Measurements from ENCODE around the gene PIWIL1. TPM values are rescaled to one million over a fixed set of nuclear protein-coding genes. Genes with fewer than 3 reads are reported as not detected.

The PIWIL1 gene
- total RNA-seq, 1 experiment from 2014 or later = not detected

GRCh38 chr12:130331146-130331545 lies 6.5 kb upstream of the PIWIL1 start:
- CTCF ChIA-PET = no interaction called here
- no peak for ATAC-seq
- no peak overlapping the region for H3K4me2 ChIP-seq (ENCODE audit: low read length)
- no peak overlapping the region for H3K9ac ChIP-seq (ENCODE audit: low read length)
- H3K79me2 ChIP-seq (ENCODE audit: insufficient read depth, low read length) = no peaks in the 10 kb centered on the region
- H3K4me3 ChIP-seq (replicated peaks in 1 of 2; ENCODE audit: low read depth in 1 of 2, low read length in 2 of 2) = no peak overlapping the region
- H3K9me2 ChIP-seq (ENCODE audit: insufficient read depth) = no peaks in the 10 kb centered on the region
- no TSS peak for BruUV-seq (replicated peaks)
- POLR2A ChIA-PET = no interaction called here
- no peak overlapping the region for H3K27ac ChIP-seq (ENCODE audit: low read depth, low read length)
- no peaks in the 10 kb centered on the region for H3K4me1 ChIP-seq (ENCODE audit: control insufficient read depth in 1 of 2, insufficient read depth in 2 of 2, low read length in 2 of 2)
- no peaks in the 10 kb centered on the region for H4K20me1 ChIP-seq (ENCODE audit: insufficient read depth)
- intact Hi-C loops (cut with micrococcal nuclease) = loop anchor here (10.0 kb wide), 1 partner anchor 1136 kb away; no protein-coding TSS in a partner anchor
- DNase-seq (ENCODE audit: low read depth, low spot score) = no peak
- no peak overlapping the region for H2AFZ ChIP-seq (ENCODE audit: low read depth, low read length, poor library complexity, severe bottlenecking)
- TF ChIP-seq CBX3 (IDR thresholded peaks at IDR 0.05; ENCODE audit: low read depth) (no peak), EZH2phosphoT487 (IDR thresholded peaks at IDR 0.05; ENCODE audit: borderline replicate concordance) (no peak), ELF1 (IDR thresholded peaks at IDR 0.05; ENCODE audit: borderline replicate concordance, low read depth) (no peak), RAD21 (IDR thresholded peaks at IDR 0.05; ENCODE audit: low read depth) (no peak), JUND (IDR thresholded peaks at IDR 0.05) (no peak), TCF7L2 (IDR thresholded peaks at IDR 0.05; ENCODE audit: borderline replicate concordance, extremely low read depth, insufficient read depth, insufficient read length) (no peak), FOSL1 (IDR thresholded peaks at IDR 0.05; ENCODE audit: low read depth) (no peak), YY1 (IDR thresholded peaks at IDR 0.05; ENCODE audit: extremely low read depth, insufficient replicate concordance, low read depth, low read length) (no peak), EZH2 (IDR thresholded peaks at IDR 0.05) (no peak), EGR1 (IDR thresholded peaks at IDR 0.05; ENCODE audit: low read depth) (no peak), SP1 (IDR thresholded peaks at IDR 0.05; ENCODE audit: low read depth) (no peak), CEBPB (IDR thresholded peaks at IDR 0.05; ENCODE audit: low read depth) (no peak), SRF (IDR thresholded peaks at IDR 0.05; ENCODE audit: low read depth) (no peak), ZFX (IDR thresholded peaks at IDR 0.05) (no peak), POLR2AphosphoS5 (IDR thresholded peaks at IDR 0.05; ENCODE audit: low read depth, low read length) (no peak), ZNF274 (IDR thresholded peaks at IDR 0.05; ENCODE audit: low read depth, low read length) (no peak)
- TF ChIP-seq, protein P1, sequence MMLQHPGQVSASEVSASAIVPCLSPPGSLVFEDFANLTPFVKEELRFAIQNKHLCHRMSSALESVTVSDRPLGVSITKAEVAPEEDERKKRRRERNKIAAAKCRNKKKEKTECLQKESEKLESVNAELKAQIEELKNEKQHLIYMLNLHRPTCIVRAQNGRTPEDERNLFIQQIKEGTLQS (IDR thresholded peaks at IDR 0.05) = no peak
- TF ChIP-seq, protein P2, sequence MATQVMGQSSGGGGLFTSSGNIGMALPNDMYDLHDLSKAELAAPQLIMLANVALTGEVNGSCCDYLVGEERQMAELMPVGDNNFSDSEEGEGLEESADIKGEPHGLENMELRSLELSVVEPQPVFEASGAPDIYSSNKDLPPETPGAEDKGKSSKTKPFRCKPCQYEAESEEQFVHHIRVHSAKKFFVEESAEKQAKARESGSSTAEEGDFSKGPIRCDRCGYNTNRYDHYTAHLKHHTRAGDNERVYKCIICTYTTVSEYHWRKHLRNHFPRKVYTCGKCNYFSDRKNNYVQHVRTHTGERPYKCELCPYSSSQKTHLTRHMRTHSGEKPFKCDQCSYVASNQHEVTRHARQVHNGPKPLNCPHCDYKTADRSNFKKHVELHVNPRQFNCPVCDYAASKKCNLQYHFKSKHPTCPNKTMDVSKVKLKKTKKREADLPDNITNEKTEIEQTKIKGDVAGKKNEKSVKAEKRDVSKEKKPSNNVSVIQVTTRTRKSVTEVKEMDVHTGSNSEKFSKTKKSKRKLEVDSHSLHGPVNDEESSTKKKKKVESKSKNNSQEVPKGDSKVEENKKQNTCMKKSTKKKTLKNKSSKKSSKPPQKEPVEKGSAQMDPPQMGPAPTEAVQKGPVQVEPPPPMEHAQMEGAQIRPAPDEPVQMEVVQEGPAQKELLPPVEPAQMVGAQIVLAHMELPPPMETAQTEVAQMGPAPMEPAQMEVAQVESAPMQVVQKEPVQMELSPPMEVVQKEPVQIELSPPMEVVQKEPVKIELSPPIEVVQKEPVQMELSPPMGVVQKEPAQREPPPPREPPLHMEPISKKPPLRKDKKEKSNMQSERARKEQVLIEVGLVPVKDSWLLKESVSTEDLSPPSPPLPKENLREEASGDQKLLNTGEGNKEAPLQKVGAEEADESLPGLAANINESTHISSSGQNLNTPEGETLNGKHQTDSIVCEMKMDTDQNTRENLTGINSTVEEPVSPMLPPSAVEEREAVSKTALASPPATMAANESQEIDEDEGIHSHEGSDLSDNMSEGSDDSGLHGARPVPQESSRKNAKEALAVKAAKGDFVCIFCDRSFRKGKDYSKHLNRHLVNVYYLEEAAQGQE (IDR thresholded peaks at IDR 0.05; ENCODE audit: low read depth) = no peak
- H3K9me3 ChIP-seq (ENCODE audit: control insufficient read depth in 1 of 2, insufficient read depth in 1 of 2, low read depth in 1 of 2, low read length in 2 of 2) = no peaks in the 10 kb centered on the region
- H3K27me3 ChIP-seq (ENCODE audit: insufficient read depth, low read length) = no peaks in the 10 kb centered on the region
- RAD21 ChIA-PET (ENCODE audit: low non-redundant PET in 1 of 2, low total read pairs in 2 of 2, uncharacterized antibody in 2 of 2, unreplicated experiment in 2 of 2) = no interaction called here
- no peaks in the 10 kb centered on the region for H3K36me3 ChIP-seq (ENCODE audit: control insufficient read depth in 1 of 2, insufficient read depth in 2 of 2, low read length in 2 of 2)
